Subcutaneous abdominal adipose tissue (tissue), 5 donors: ENCODE measurements around the gene UTF1.

Source experiments
- H3K27ac ChIP-seq: one replicate; pipeline ENCODE4 v1.7.0; 2013; ENCODE audit warnings: low read depth, mild to moderate bottlenecking, inconsistent platforms, low read length, moderate library complexity
- H3K27me3 ChIP-seq, 5 donors: one replicate each; pipeline ENCODE4 v1.7.0; 2013; ENCODE audit warnings: low read length in 5 of 5, inconsistent platforms in 1 of 5; ENCODE audit not compliant: control insufficient read depth in 5 of 5, insufficient read depth in 4 of 5
- H3K36me3 ChIP-seq, 5 donors: one replicate each; pipeline ENCODE4 v1.7.0; 2013; ENCODE audit warnings: low read length in 5 of 5; ENCODE audit not compliant: control insufficient read depth in 5 of 5, insufficient read depth in 5 of 5
- H3K4me1 ChIP-seq, 5 donors: one replicate each; pipeline ENCODE4 v1.7.0; 2013; ENCODE audit warnings: low read length in 5 of 5, mild to moderate bottlenecking in 3 of 5, moderate library complexity in 1 of 5; ENCODE audit not compliant: control insufficient read depth in 5 of 5, insufficient read depth in 5 of 5
- H3K4me3 ChIP-seq, 5 donors: one replicate each; pipeline ENCODE4 v1.7.0; 2013; ENCODE audit warnings: low read length in 5 of 5, low read depth in 1 of 5
- H3K9ac ChIP-seq, 5 donors: one replicate each; pipeline ENCODE4 v1.7.0; 2013; ENCODE audit warnings: low read length in 5 of 5, mild to moderate bottlenecking in 4 of 5, moderate library complexity in 3 of 5
- H3K9me3 ChIP-seq, 5 donors: one replicate each; pipeline ENCODE4 v1.7.0; 2013; ENCODE audit warnings: low read length in 5 of 5; ENCODE audit not compliant: control insufficient read depth in 5 of 5
- donor health status: healthy.
- donor health status: healthy.
- donor health status: healthy.
- donor health status: healthy.
- donor health status: healthy.

Gene UTF1

DNA sequence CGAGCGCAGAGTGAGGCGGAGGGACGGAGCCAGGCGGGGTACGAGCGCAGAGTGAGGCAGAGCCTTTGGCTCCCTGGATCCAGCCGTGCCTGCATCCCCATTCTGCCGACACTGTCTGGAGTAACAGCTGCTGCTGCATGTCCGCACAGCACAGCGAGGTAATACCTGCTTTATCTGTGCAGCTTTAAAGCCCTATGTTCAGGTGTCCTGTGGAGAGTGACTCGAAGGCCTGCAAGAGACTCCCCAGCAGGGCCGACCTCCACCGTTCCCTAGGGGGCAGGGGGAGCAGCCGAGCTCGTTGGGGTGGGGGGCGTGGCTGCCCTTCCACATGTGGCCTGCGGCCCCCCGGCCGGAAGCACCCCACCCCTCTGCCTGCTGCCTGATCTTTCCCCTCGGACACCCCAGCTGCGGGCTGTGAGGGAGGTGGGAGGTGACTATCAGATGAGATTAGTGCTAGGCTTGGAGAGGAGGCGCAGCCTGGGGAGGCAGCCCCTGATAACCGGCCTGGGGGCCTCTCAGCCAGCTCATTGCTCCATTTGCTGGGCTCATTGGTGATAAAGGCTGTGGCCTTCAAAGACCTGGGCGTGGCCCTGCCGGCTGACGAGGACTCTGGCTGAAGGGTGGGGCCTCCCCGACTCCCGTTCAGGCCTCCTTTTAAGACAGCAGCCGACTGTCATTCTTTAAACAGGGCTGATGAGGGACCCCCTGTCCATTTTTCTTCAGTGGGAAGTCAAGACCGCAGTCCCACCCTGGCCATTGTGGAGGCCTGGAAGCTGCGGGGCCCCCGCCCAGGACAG is 15.6 kb downstream of the UTF1 start:
- H3K9me3 ChIP-seq = no peaks in the 10 kb centered on the region
- no peak overlapping the region for H3K4me3 ChIP-seq
- peaks cover 53 to 74% (median 73%) of the 10 kb centered on the region in 5 donors for H3K27me3 ChIP-seq
- no peak overlapping the region for H3K9ac ChIP-seq
- H3K4me1 ChIP-seq = peaks cover 0 to 18% (median 4%) of the 10 kb centered on the region in 5 donors
- H3K36me3 ChIP-seq = no peaks in the 10 kb centered on the region
- no peak overlapping the region for H3K27ac ChIP-seq

DNA sequence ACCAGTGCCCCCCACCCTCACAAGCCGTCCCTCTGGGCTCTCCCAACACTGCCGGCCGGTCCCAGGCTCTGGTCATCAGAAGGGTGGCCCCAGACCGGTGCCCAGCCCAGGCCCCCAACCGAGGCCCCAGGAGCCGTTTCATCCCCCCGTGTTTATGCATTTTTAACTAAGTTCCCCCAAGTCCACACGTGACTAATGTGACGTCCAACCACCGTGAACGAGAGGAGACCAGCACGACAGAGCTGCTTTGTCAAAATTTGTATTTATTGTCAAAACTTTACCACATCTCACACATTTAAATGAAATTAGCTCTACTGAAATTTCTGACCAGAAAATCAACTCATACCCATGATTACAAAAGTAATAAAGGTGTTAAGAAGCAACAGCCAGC is 16.2 kb downstream of the UTF1 start:
- Histone ChIP-seq H3K9me3 (no peaks in the 10 kb centered on the region), H3K27me3 (peaks cover 53 to 70% (median 67%) of the 10 kb centered on the region in 5 donors), H3K27ac (no peak overlapping the region), H3K4me3 (no peak overlapping the region), H3K9ac (no peak overlapping the region), H3K4me1 (peaks cover 0 to 13% (median 4%) of the 10 kb centered on the region in 5 donors), H3K36me3 (no peaks in the 10 kb centered on the region)

DNA sequence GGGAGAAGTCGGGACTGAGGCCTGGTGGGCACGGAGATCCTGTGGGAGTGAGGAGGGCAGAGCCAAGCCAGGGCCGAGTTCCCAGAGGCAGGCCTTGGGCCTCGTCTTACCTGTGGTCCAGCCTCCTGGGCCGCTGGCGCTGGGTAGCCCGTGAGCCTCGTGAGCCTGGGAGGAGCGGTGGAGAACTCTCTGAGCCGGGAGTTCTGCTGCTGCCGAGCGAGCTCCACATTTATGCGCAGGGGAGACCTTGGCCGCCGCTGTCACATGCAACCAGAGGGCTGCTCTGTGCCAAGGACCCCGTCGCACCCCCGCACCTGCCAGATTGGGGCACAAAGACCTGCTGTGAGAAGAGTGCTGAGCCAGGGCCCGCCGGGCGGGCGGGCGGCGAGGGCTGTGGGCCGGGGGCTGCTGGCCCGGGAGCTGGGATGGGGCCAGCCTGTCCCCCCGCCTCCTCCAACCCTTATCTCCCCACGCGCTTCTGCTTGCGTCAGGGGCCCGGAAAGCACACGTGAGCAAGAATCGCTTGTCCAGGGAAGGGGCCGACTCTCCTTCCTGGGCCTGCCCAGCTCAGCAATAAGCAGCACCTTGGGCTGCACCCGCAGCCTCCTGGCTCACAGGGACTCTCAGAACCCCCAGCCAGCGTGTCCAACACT is 17.8 kb downstream of the UTF1 start:
- Histone ChIP-seq H3K27me3 (peaks cover 41 to 64% (median 59%) of the 10 kb centered on the region in 5 donors), H3K4me3 (no peak overlapping the region), H3K9me3 (no peaks in the 10 kb centered on the region), H3K27ac (no peak overlapping the region), H3K36me3 (no peaks in the 10 kb centered on the region), H3K4me1 (peaks cover 0 to 5% (median 0%) of the 10 kb centered on the region in 5 donors), H3K9ac (no peak overlapping the region)

DNA sequence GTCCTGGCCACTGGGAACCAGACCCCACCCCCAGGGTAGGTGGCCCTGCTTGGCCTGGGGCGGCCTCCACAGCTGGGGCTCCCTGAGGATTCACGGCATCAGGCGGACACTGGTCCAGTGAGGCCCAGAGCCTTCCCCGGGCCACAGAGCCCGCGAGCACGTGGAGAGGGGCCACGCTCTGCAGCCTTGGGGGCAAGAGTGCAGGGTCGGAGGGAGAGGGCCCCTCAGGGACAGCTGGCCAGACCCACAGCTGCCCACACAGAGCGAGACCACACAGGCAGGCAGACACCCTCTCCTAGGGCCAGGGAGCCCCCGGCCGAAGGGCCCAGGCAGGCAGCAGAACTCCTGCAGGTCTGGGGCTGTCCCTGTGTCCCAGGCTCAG is 18.3 kb downstream of the UTF1 start:
- H3K4me1 ChIP-seq = peaks cover 0 to 6% (median 0%) of the 10 kb centered on the region in 5 donors
- peaks cover 40 to 60% (median 57%) of the 10 kb centered on the region in 5 donors for H3K27me3 ChIP-seq
- no peak overlapping the region for H3K9ac ChIP-seq

DNA sequence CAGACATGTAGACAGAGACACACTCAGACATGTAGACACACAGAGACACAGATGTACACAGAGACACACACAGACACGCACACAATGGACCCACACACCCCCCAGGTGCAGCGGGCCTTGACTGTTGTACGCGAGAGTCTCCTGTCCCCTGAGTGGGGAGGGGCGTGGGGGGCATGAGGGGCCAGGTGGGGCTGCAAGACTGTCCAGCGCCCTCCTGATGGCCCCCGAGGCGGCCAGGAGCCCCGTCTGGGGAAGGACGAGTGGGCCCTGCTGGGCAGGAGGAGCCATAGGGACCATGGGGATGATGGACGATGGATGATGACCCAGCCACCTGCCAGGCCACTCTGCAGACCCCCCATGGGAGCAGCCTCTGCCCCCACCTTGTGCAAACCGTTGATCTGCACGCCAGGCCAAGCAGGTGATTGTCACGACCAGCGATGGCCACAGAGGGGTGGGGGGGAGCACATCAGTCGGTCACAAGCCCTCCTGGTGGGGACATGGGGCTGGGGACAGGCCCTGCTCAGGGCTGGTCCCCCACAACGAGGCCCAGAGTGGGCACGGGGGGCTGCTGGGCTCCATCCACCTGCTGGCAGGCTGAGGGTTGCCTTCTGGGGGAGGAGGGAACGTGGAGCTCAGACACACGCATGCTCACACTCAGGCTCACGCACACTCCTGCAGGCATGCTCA is 19.2 kb downstream of the UTF1 start:
- Histone ChIP-seq H3K9me3 (no peaks in the 10 kb centered on the region), H3K27ac (no peak overlapping the region), H3K36me3 (no peaks in the 10 kb centered on the region), H3K4me1 (peaks cover 0 to 10% (median 0%) of the 10 kb centered on the region in 5 donors), H3K9ac (no peak overlapping the region), H3K4me3 (no peak overlapping the region), H3K27me3 (peaks cover 36 to 54% (median 52%) of the 10 kb centered on the region in 5 donors)

More for the DNA sequence above, 18.3 kb downstream of the UTF1 start:
- no peaks in the 10 kb centered on the region for H3K9me3 ChIP-seq
- H3K27ac ChIP-seq = no peak overlapping the region
- no peaks in the 10 kb centered on the region for H3K36me3 ChIP-seq
- no peak overlapping the region for H3K4me3 ChIP-seq

DNA sequence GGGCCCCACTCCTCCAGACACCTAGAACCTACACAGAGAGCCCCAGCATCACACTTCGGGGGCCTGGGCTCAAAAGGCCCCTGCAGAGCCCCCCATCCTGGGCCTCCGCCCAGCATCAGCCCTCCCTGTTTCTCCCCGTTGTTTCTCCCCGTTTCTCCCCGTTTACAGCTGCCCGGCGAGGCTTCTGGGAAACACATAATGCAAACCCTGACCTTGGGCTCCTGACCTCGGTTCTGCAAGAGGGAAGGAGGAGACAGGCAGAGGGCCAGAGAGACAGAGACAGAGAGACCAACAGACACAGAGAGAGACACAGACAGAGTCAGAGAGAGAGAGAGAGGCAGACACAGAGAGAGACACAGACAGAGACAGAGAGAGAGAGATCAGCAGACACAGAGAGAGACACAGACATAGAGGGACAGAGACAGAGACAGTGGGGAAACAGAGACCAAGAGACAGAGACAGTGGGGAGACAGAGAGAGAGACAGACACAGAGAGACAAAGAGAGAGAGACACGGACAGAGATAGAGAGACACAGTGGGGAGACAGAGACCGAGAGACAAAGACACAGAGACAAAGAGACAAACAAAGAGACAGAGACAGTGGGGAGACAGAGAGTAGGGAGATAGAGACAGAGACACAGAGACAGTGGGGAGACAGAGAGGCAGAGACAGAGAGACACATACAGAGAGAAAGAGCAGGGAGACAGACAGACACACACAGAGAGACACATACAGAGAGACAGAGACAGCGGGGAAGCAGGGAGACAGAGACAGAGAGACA is 20.1 kb downstream of the UTF1 start:
- no peak overlapping the region for H3K9ac ChIP-seq
- H3K4me3 ChIP-seq = no peak overlapping the region
- no peaks in the 10 kb centered on the region for H3K9me3 ChIP-seq
- peaks cover 0 to 10% (median 0%) of the 10 kb centered on the region in 5 donors for H3K4me1 ChIP-seq
- no peaks in the 10 kb centered on the region for H3K36me3 ChIP-seq
- H3K27me3 ChIP-seq = peaks cover 32 to 51% (median 46%) of the 10 kb centered on the region in 5 donors
- H3K27ac ChIP-seq = no peak overlapping the region

DNA sequence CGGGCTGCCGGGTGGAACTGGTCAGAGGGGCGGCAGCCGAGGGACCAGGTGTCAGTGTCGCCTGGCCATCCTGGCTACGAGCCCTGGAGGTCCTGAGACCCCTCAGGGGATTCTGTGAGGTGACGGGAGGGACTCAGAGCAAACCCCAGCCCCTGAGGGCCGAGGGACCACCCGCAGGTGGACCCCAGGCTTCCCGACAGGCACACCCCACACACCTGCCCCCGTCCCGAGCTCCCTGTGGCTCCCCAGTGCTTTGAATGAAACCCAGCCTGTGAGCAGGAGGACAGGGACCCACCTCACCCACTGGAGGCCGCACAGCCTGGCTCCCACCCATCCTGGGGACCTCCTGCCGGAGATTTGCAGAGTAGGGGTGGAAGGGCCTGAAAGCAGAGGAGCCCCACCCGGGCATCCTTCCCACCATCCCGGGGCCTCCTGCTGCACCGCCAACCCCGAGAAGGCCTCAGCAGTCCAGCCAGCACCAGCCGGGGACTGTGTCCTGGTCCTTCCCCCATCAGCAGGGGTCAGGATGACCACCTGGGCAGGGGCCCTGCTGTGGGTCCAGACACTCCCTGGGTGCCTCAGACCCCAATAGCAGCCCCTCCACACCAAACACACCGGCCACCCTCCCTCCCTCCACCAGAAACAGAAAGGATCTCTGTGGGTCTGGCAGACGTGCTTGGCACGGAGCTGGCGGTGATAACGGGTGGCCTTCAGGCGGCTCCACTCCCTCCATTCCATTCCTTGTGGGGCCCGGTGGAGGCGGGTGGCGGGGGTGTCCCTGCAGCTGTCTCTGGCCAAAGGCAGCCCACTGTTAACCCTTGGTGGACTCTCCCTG is 21.6 kb downstream of the UTF1 start:
- peaks cover 0 to 10% (median 0%) of the 10 kb centered on the region in 5 donors for H3K4me1 ChIP-seq
- no peaks in the 10 kb centered on the region for H3K36me3 ChIP-seq
- H3K9me3 ChIP-seq = no peaks in the 10 kb centered on the region
- no peak overlapping the region for H3K27ac ChIP-seq
- H3K27me3 ChIP-seq = peaks cover 25 to 39% (median 39%) of the 10 kb centered on the region in 5 donors
- H3K9ac ChIP-seq = no peak overlapping the region
- no peak overlapping the region for H3K4me3 ChIP-seq

DNA sequence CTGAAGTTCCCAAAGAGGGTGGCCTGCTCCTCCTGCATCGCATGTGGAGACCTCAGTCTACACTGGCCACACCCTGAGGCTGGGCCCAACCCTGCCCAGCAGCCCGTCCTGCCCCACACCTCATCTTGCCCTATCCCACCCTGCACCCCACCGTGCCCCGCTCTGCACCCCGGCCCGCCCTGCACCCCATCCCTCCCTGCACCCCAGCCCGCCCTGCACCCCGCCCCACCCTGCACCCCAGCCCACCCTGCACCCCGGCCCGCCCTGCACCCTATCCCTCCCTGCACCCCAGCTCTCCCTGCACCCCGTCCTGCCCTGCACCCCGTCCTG is 22.2 kb downstream of the UTF1 start:
- Histone ChIP-seq H3K36me3 (no peaks in the 10 kb centered on the region), H3K4me1 (peaks cover 0 to 8% (median 2%) of the 10 kb centered on the region in 5 donors), H3K27me3 (peaks cover 21 to 38% (median 36%) of the 10 kb centered on the region in 5 donors), H3K9ac (no peak overlapping the region), H3K4me3 (no peak overlapping the region), H3K27ac (no peak overlapping the region), H3K9me3 (no peaks in the 10 kb centered on the region)

DNA sequence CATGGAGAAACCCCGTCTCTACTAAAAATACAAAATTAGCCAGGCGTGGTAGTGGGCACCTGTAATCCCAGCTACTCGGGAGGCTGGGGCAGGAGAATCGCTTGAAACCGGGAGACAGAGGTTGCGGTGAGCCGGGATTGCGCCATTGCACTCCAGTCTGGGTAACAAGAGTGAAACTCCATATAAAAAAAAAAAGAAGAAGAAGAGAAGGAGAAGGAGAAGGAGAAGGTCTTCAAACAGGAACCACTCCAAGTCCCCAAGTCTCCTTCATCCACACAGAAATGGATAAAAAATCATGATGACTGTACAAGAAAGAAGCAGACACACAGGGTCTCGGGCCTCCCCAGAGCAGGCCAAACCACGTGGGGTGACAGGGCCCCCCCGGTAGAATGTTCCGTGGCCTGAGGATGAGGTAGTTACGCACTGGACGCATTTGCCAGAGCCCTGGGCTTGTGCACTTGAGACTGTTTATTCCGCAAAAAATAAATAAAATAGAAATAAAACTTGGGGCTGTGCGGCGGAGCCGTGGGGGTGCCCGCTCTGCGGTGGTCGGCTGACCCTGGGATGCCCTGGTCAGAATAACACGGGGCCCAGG is 23.4 kb downstream of the UTF1 start:
- Histone ChIP-seq H3K9ac (no peak overlapping the region), H3K27ac (no peak overlapping the region), H3K9me3 (no peaks in the 10 kb centered on the region), H3K27me3 (peaks cover 14 to 26% (median 24%) of the 10 kb centered on the region in 5 donors), H3K4me1 (peaks cover 0 to 20% (median 15%) of the 10 kb centered on the region in 5 donors), H3K4me3 (no peak overlapping the region), H3K36me3 (no peaks in the 10 kb centered on the region)
